Glutamatergic neuron (in vitro differentiated cells): ENCODE measurements around the gene DAPL1. TPM values are rescaled to one million over a fixed set of nuclear protein-coding genes. Genes with fewer than 3 reads are reported as not detected.

Experiments used
- DNase-seq: peaks from one replicate; pipeline ENCODE4 v3.0.0; 2022
- H3K27ac Mint-ChIP-seq: one replicate; pipeline ENCODE4 v1.8.0; 2020; ENCODE audit warnings: mild to moderate bottlenecking, mixed read lengths, inconsistent platforms; ENCODE audit not compliant: unreplicated experiment
- H3K27me3 Mint-ChIP-seq: one replicate; pipeline ENCODE4 v1.8.0; 2020; ENCODE audit warnings: mild to moderate bottlenecking, moderate library complexity, mixed read lengths, inconsistent platforms; ENCODE audit not compliant: unreplicated experiment
- H3K36me3 Mint-ChIP-seq: one replicate; pipeline ENCODE4 v1.8.0; 2020; ENCODE audit warnings: mild to moderate bottlenecking, mixed read lengths, inconsistent platforms; ENCODE audit not compliant: unreplicated experiment
- H3K4me1 Mint-ChIP-seq: one replicate; pipeline ENCODE4 v1.8.0; 2020; ENCODE audit warnings: mild to moderate bottlenecking, low read depth, mixed read lengths, inconsistent platforms; ENCODE audit not compliant: unreplicated experiment
- H3K4me3 Mint-ChIP-seq: one replicate; pipeline ENCODE4 v1.8.0; 2020; ENCODE audit warnings: mild to moderate bottlenecking, mixed read lengths, inconsistent platforms; ENCODE audit not compliant: unreplicated experiment
- H3K9me3 Mint-ChIP-seq: one replicate; pipeline ENCODE4 v1.8.0; 2020; ENCODE audit warnings: mild to moderate bottlenecking, moderate library complexity, mixed read lengths, inconsistent platforms; ENCODE audit not compliant: unreplicated experiment
- total RNA-seq: library from RNA; stranded (reverse); fragmentation: NEBNext Ultra II Directional; extraction: Animal tissue kit (Norgen Biotek cat#: 25700); gene quantifications from one replicate; pipeline ENCODE4 v1.2.1, GENCODE V29; 2021; ENCODE audit not compliant: unreplicated experiment
- TF ChIP-seq, protein P1 (sequence below): fragments of 200-600 bp; sonication (generic); IDR thresholded peaks from one replicate; pipeline ENCODE4 v1.5.0; 2021; ENCODE audit not compliant: partially characterized antibody, unreplicated experiment

Gene DAPL1
- total RNA-seq, 1 donor from 2014 or later, result not detected

DNA sequence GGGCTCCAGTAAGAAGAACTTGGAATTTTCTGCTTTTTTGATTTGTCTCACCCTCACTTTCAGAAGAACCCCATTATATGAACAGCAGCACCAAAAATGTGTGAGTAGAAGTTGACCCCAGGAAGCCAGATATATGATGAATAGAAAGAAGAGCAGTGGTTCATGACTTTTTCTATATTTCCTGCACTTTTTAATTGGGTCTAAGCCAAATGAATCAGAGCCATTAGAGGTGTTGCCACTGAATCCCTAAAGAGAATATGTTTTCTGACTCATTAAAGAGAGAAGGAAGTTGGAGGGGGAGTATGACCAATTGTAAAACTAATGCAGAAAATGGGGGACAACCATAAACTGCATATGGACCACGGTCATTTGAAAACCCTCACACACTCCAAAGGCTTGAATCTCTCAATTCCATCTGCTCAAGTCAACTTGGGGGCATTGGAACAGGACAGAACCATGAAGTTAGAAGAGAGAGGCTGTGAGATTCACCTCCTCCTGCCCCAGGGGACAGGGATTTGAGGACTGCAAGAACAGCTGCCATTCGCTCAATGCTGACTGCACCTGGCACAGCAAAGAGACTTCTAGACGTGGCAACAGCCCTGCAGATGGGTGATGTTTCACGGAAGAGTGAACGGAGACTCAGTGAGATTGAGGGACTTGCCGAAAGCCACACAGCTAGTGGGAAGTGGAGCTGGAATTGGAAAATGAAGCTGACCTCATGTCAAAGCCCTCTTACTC lies 3.0 kb downstream of the DAPL1 start:
- H3K27me3 Mint-ChIP-seq, result no peaks in the 10 kb centered on the region
- peak; percentile 27 for DNase-seq
- H3K4me1 Mint-ChIP-seq, result peaks cover 16% of the 10 kb centered on the region
- TF ChIP-seq, protein P1, sequence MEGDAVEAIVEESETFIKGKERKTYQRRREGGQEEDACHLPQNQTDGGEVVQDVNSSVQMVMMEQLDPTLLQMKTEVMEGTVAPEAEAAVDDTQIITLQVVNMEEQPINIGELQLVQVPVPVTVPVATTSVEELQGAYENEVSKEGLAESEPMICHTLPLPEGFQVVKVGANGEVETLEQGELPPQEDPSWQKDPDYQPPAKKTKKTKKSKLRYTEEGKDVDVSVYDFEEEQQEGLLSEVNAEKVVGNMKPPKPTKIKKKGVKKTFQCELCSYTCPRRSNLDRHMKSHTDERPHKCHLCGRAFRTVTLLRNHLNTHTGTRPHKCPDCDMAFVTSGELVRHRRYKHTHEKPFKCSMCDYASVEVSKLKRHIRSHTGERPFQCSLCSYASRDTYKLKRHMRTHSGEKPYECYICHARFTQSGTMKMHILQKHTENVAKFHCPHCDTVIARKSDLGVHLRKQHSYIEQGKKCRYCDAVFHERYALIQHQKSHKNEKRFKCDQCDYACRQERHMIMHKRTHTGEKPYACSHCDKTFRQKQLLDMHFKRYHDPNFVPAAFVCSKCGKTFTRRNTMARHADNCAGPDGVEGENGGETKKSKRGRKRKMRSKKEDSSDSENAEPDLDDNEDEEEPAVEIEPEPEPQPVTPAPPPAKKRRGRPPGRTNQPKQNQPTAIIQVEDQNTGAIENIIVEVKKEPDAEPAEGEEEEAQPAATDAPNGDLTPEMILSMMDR, result no peak
- H3K27ac Mint-ChIP-seq, result peak overlapping the region; percentile 12
- no peaks in the 10 kb centered on the region for H3K9me3 Mint-ChIP-seq
- H3K4me3 Mint-ChIP-seq, result peak overlapping the region; percentile 69
- no peaks in the 10 kb centered on the region for H3K36me3 Mint-ChIP-seq

DNA sequence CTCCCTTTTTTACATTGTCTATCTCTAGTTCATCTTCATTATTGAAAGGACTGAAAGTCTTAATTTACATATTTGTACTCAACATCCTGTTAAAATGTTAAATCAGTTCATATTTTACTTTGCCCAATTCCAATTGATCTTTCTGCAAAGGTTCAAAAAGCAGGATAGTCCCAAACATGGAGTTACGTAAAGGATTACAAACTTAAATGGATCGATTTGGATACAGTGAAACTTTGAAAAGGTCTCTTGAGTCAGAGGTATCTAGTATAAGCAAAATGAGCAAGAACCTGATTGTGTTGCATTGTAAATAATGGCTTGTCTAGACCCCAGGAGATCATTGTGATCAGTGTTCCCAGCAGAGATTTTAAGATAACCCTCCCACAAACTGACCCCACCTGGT lies 4.1 kb downstream of the DAPL1 start:
- Mint-ChIP-seq H3K36me3 (no peaks in the 10 kb centered on the region), H3K27ac (no peak overlapping the region), H3K4me1 (peaks cover 16% of the 10 kb centered on the region), H3K4me3 (no peak overlapping the region), H3K9me3 (no peaks in the 10 kb centered on the region), H3K27me3 (no peaks in the 10 kb centered on the region)
- no peak for DNase-seq
- TF ChIP-seq, protein P1, result no peak

DNA sequence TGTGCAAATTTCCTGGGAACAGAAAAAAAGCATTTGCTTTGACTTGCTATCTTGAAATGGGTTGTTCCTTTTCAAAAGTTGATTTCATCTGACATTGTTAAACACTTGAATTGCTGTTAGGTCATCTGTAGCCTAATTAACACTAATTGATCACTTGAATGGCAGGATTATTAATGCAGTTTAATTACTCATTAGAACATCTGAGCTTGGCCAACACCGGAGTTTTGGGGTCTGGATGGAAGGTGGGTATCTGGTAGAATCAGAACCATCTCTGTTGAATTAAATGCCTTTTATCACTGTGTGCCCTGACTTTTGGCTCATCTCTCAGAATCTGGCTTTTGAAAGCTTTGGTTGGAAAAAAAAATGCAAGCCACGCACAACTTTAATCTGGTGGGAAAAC lies 8.4 kb downstream of the DAPL1 start:
- Mint-ChIP-seq H3K9me3 (no peaks in the 10 kb centered on the region), H3K4me3 (no peak overlapping the region), H3K27ac (no peak overlapping the region), H3K4me1 (peaks cover 5% of the 10 kb centered on the region), H3K27me3 (peaks cover 1% of the 10 kb centered on the region), H3K36me3 (no peaks in the 10 kb centered on the region)
- TF ChIP-seq, protein P1, result no peak
- DNase-seq, result no peak

DNA sequence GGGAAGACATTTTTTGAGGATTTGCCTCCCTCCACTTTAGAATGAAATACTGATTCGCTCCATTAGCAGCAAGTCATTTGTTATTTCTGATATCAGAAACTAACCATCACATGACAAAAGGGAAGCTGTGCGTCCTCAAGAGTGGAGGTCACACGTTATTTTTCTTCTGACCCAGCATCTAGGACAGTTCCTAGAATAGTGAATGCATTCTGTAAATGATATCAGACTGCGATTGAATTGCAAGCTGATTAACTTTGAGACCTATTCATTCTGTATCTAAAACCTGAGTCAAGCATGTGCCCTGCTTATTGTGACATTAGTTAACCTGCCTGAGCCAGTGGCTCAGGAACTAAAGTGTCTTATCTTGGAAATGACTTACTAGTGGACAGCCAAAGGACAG lies 10.1 kb downstream of the DAPL1 start:
- Mint-ChIP-seq H3K4me1 (peaks cover 2% of the 10 kb centered on the region), H3K9me3 (no peaks in the 10 kb centered on the region), H3K36me3 (no peaks in the 10 kb centered on the region), H3K27me3 (peaks cover 1% of the 10 kb centered on the region), H3K4me3 (no peak overlapping the region), H3K27ac (no peak overlapping the region)
- TF ChIP-seq, protein P1, result no peak
- no peak for DNase-seq

DNA sequence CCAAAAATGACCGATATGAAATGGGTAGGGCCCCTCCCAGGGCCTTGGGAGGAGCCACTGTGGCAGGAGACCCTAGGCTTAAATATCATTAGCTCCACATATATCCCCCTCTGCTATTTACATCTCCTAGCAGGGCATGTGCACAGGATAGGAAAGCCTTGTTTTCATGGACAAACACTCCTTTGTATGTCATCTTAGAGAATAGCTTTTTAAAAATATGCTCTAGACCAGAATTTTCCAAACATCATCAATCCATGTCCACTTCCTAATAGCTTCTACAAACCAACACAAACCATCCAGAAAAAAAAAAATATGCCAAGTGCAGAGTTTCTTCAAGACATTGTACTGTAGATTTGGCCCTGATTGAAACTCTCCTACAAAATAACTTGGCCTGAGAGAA lies 10.8 kb downstream of the DAPL1 start:
- no peak for DNase-seq
- no peak overlapping the region for H3K4me3 Mint-ChIP-seq
- TF ChIP-seq, protein P1, result no peak
- H3K9me3 Mint-ChIP-seq, result no peaks in the 10 kb centered on the region
- no peak overlapping the region for H3K27ac Mint-ChIP-seq
- H3K27me3 Mint-ChIP-seq, result peaks cover 1% of the 10 kb centered on the region
- no peaks in the 10 kb centered on the region for H3K36me3 Mint-ChIP-seq
- H3K4me1 Mint-ChIP-seq, result peaks cover 3% of the 10 kb centered on the region
